IPS-18a (cell line): ENCODE measurements around the gene CLPSL1.
"Not testable (repeated sequence)": the region's sequence is repeated elsewhere in the genome, so short reads cannot be mapped to it uniquely, and the experiment has no call there.

Source experiments
- H3K27ac ChIP-seq: one replicate; pipeline ENCODE4 v1.5.1; 2013; ENCODE audit warnings: low read length
- H3K27me3 ChIP-seq: one replicate; pipeline ENCODE4 v1.6.1; 2013; ENCODE audit warnings: mild to moderate bottlenecking, low read length; ENCODE audit not compliant: control insufficient read depth, insufficient read depth
- H3K36me3 ChIP-seq: one replicate; pipeline ENCODE4 v1.6.1; 2013; ENCODE audit warnings: low read depth, low read length; ENCODE audit not compliant: control insufficient read depth
- H3K4me1 ChIP-seq: one replicate; pipeline ENCODE4 v1.6.1; 2013; ENCODE audit warnings: low read depth, low read length; ENCODE audit not compliant: control insufficient read depth
- H3K4me3 ChIP-seq: one replicate; pipeline ENCODE4 v1.5.1; 2013; ENCODE audit warnings: low read length
- H3K9ac ChIP-seq: one replicate; pipeline ENCODE4 v1.6.1; 2013; ENCODE audit warnings: mild to moderate bottlenecking, low read length, moderate library complexity
- H3K9me3 ChIP-seq: one replicate; pipeline ENCODE4 v1.6.1; 2013; ENCODE audit warnings: low read depth, low read length; ENCODE audit not compliant: control insufficient read depth

The CLPSL1 gene

GRCh38 chr6:35780719-35781118, at the start of gene CLPSL1:
CLPSL1 (plus strand) TSS chr6:35781019; CDS start chr6:35781111, 92 bp downstream.
- Histone ChIP-seq H3K36me3 (no peaks in the 10 kb centered on the region), H3K9ac (no peak within 1 kb of the TSS), H3K4me3 (no peak within 1 kb of the TSS), H3K27me3 (peaks cover 9% of the 10 kb centered on the region), H3K27ac (no peak within 1 kb of the TSS), H3K9me3 (no peaks in the 10 kb centered on the region), H3K4me1 (no peaks in the 10 kb centered on the region)

DNA sequence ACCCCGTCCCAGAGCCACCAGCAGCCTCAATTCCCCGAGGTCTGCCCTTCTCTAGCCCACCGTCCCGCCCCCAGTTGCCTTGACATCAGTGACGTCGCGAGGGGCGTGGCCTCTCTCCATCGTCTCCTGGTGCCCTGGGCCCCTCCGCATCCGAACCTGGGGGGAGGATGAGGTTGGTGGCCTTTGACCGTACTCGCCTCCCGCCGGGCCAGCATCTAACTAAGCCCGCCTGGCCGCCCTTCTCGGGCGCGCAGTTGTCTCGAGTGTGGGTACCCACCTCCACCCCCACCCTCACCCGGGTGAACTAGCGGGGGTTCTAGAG, 49.4 kb upstream of the CLPSL1 start:
- peak overlapping the region; percentile 87 for H3K9ac ChIP-seq
- peak overlapping the region; percentile 66 for H3K27ac ChIP-seq
- peak overlapping the region; percentile 85 for H3K4me3 ChIP-seq
- H3K27me3 ChIP-seq, result peaks cover 20% of the 10 kb centered on the region
- no peaks in the 10 kb centered on the region for H3K36me3 ChIP-seq
- no peaks in the 10 kb centered on the region for H3K9me3 ChIP-seq
- H3K4me1 ChIP-seq, result peaks cover 35% of the 10 kb centered on the region

GRCh38 chr6:35731736-35732532, 48.9 kb upstream of the CLPSL1 start:
- H3K36me3 ChIP-seq, result no peaks in the 10 kb centered on the region
- peaks cover 14% of the 10 kb centered on the region for H3K27me3 ChIP-seq
- H3K27ac ChIP-seq, result peak overlapping the region; percentile 95
- H3K9ac ChIP-seq, result peak overlapping the region; percentile 87
- H3K9me3 ChIP-seq, result no peaks in the 10 kb centered on the region
- peak overlapping the region; percentile 85 for H3K4me3 ChIP-seq
- peaks cover 30% of the 10 kb centered on the region for H3K4me1 ChIP-seq

- no peak overlapping the region for H3K4me3 ChIP-seq
- H3K36me3 ChIP-seq, result no peaks in the 10 kb centered on the region
- H3K9me3 ChIP-seq, result no peaks in the 10 kb centered on the region
- H3K4me1 ChIP-seq, result peaks cover 34% of the 10 kb centered on the region
- peaks cover 9% of the 10 kb centered on the region for H3K27me3 ChIP-seq
- no peak overlapping the region for H3K9ac ChIP-seq
- no peak overlapping the region for H3K27ac ChIP-seq
Observed at GRCh38 chr6:35733633-35734032, 47.2 kb upstream of the CLPSL1 start.

GRCh38 chr6:35734319-35734718, 46.5 kb upstream of the CLPSL1 start:
- not testable (repeated sequence) for H3K4me3 ChIP-seq, H3K27ac ChIP-seq, H3K36me3 ChIP-seq, H3K9ac ChIP-seq, H3K27me3 ChIP-seq, H3K9me3 ChIP-seq
- H3K4me1 ChIP-seq, result peaks cover 36% of the 10 kb centered on the region

GRCh38 chr6:35735452-35735851, 45.4 kb upstream of the CLPSL1 start:
- Histone ChIP-seq H3K9ac (no peak overlapping the region), H3K27me3 (no peaks in the 10 kb centered on the region), H3K36me3 (no peaks in the 10 kb centered on the region), H3K4me1 (peaks cover 40% of the 10 kb centered on the region), H3K9me3 (no peaks in the 10 kb centered on the region), H3K4me3 (no peak overlapping the region), H3K27ac (no peak overlapping the region)

- Histone ChIP-seq H3K4me1 (peaks cover 45% of the 10 kb centered on the region), H3K27ac (no peak overlapping the region)
Observed at GRCh38 chr6:35736253-35736894, 44.4 kb upstream of the CLPSL1 start.

DNA sequence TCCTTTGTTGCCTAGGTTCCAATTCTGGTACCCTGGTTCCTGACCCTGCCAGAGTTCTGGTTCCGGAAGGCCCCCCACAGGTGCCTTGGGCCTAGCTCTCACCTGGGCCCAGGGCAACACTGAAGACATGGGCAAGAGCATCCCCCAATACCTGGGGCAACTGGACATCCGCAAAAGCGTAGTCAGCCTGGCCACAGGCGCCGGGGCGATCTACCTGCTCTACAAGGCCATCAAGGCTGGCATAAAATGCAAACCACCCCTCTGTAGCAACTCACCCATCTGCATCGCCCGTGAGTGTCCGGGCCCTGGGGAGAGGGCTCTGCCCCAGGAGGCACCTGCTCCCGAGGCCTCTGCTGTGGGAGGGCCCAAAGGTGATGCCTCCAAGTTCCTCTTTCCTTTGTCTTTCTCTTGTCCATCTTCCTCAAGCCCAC, 43.8 kb upstream of the CLPSL1 start, which contains the start of gene ARMC12:
ARMC12 (plus strand) TSS at position 51 of the 431 bp plus-strand sequence; CDS start at position 128, 77 bp downstream.
- Histone ChIP-seq H3K9ac (no peak within 1 kb of the TSS), H3K36me3 (no peaks in the 10 kb centered on the region), H3K27me3 (no peaks in the 10 kb centered on the region), H3K4me3 (no peak within 1 kb of the TSS), H3K9me3 (no peaks in the 10 kb centered on the region), H3K27ac (no peak within 1 kb of the TSS), H3K4me1 (peaks cover 45% of the 10 kb centered on the region)

More at GRCh38 chr6:35736253-35736894, 44.4 kb upstream of the CLPSL1 start:
- no peaks in the 10 kb centered on the region for H3K36me3 ChIP-seq
- H3K4me3 ChIP-seq, result no peak overlapping the region
- no peaks in the 10 kb centered on the region for H3K9me3 ChIP-seq
- no peaks in the 10 kb centered on the region for H3K27me3 ChIP-seq
- no peak overlapping the region for H3K9ac ChIP-seq

- no peaks in the 10 kb centered on the region for H3K36me3 ChIP-seq
- no peak overlapping the region for H3K27ac ChIP-seq
- H3K9me3 ChIP-seq, result no peaks in the 10 kb centered on the region
- H3K4me3 ChIP-seq, result no peak overlapping the region
- H3K27me3 ChIP-seq, result no peaks in the 10 kb centered on the region
- H3K4me1 ChIP-seq, result peaks cover 41% of the 10 kb centered on the region
- no peak overlapping the region for H3K9ac ChIP-seq
Observed at GRCh38 chr6:35737413-35738211, 43.2 kb upstream of the CLPSL1 start.

- H3K9me3 ChIP-seq, result no peaks in the 10 kb centered on the region
- H3K27ac ChIP-seq, result peak overlapping the region; percentile 18
- H3K36me3 ChIP-seq, result no peaks in the 10 kb centered on the region
- peak overlapping the region; percentile 23 for H3K4me3 ChIP-seq
- peaks cover 45% of the 10 kb centered on the region for H3K4me1 ChIP-seq
- H3K9ac ChIP-seq, result peak overlapping the region; percentile 44
- no peaks in the 10 kb centered on the region for H3K27me3 ChIP-seq
Observed at GRCh38 chr6:35739645-35740524, 40.9 kb upstream of the CLPSL1 start.

- Histone ChIP-seq H3K27ac (no peak overlapping the region), H3K9ac (no peak overlapping the region), H3K4me1 (peaks cover 39% of the 10 kb centered on the region), H3K27me3 (no peaks in the 10 kb centered on the region), H3K4me3 (no peak overlapping the region), H3K9me3 (no peaks in the 10 kb centered on the region), H3K36me3 (no peaks in the 10 kb centered on the region)
Observed at GRCh38 chr6:35742842-35743241, 38.0 kb upstream of the CLPSL1 start.
